ENCODE data around the gene NLRC5. TPM values are rescaled to one million over a fixed set of nuclear protein-coding genes. Genes with fewer than 3 reads are reported as not detected.
"Not testable (repeated sequence)": the region's sequence is repeated elsewhere in the genome, so short reads cannot be mapped to it uniquely, and the experiment has no call there.

The NLRC5 gene
- total RNA-seq, 2 donors from 2014 or later = 182 to 219 TPM

- no peak for ATAC-seq (replicated peaks)
- H3K4me3 Mint-ChIP-seq = peak overlapping the region; percentile 28
- H3K36me3 Mint-ChIP-seq (ENCODE audit: low read depth) = no peaks in the 10 kb centered on the region
- H3K4me1 Mint-ChIP-seq = peaks cover 33% of the 10 kb centered on the region
- H3K27me3 Mint-ChIP-seq = no peaks in the 10 kb centered on the region
- H3K27ac Mint-ChIP-seq = no peak overlapping the region
- no peaks in the 10 kb centered on the region for H3K9me3 Mint-ChIP-seq
Measured at GRCh38 chr16:56971768-56972043, 17.7 kb upstream of the NLRC5 start.

- ATAC-seq (replicated peaks) = no peak
- H3K4me3 Mint-ChIP-seq = no peak overlapping the region
- H3K27ac Mint-ChIP-seq = no peak overlapping the region
- no peaks in the 10 kb centered on the region for H3K36me3 Mint-ChIP-seq (ENCODE audit: low read depth)
- no peaks in the 10 kb centered on the region for H3K9me3 Mint-ChIP-seq
- H3K27me3 Mint-ChIP-seq = no peaks in the 10 kb centered on the region
- H3K4me1 Mint-ChIP-seq = peaks cover 34% of the 10 kb centered on the region
Measured at GRCh38 chr16:56972403-56973293, 16.7 kb upstream of the NLRC5 start.

DNA sequence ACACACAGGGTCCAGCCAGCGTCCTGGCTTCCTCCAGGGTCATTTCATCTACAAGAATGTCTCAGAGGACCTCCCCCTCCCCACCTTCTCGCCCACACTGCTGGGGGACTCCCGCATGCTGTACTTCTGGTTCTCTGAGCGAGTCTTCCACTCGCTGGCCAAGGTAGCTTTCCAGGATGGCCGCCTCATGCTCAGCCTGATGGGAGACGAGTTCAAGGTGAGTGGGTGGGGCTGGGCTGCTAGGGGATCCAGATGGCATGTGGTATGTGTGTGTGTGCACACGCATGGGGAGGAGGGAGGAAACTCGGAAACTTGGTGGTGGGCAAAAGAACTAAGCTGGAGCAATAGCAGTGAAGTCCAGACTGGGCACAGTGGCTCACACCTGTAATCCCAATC lies 16.1 kb upstream of the NLRC5 start:
- Mint-ChIP-seq H3K36me3 (ENCODE audit: low read depth) (no peaks in the 10 kb centered on the region), H3K4me3 (no peak overlapping the region), H3K4me1 (peaks cover 34% of the 10 kb centered on the region), H3K9me3 (no peaks in the 10 kb centered on the region), H3K27me3 (no peaks in the 10 kb centered on the region), H3K27ac (peak overlapping the region; percentile 61)
- no peak for ATAC-seq (replicated peaks)

DNA sequence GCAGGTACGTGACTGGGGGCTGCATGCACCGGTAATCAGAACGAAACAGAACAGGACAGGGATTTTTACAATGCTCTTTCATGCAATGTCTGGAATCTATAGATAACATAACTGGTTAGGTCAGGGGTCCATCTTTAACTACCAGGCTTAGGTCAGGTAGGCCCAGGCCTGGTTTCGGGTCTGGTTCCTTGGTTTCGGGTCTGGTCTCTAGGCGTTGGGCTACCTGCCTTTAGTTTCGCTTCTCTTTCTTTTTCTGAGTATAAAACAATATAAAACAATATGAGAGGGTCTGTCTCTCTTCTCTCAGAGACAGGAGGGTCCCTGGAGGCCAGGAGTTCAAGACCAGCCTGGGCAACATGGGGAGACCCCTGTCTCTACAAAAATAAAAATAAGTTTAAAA lies 15.5 kb upstream of the NLRC5 start:
- not testable (repeated sequence) for H3K9me3 Mint-ChIP-seq; H3K4me3 Mint-ChIP-seq; H3K36me3 Mint-ChIP-seq (ENCODE audit: low read depth); H3K27me3 Mint-ChIP-seq; ATAC-seq (replicated peaks)
- peaks cover 34% of the 10 kb centered on the region for H3K4me1 Mint-ChIP-seq
- H3K27ac Mint-ChIP-seq = peak overlapping the region; percentile 61

DNA sequence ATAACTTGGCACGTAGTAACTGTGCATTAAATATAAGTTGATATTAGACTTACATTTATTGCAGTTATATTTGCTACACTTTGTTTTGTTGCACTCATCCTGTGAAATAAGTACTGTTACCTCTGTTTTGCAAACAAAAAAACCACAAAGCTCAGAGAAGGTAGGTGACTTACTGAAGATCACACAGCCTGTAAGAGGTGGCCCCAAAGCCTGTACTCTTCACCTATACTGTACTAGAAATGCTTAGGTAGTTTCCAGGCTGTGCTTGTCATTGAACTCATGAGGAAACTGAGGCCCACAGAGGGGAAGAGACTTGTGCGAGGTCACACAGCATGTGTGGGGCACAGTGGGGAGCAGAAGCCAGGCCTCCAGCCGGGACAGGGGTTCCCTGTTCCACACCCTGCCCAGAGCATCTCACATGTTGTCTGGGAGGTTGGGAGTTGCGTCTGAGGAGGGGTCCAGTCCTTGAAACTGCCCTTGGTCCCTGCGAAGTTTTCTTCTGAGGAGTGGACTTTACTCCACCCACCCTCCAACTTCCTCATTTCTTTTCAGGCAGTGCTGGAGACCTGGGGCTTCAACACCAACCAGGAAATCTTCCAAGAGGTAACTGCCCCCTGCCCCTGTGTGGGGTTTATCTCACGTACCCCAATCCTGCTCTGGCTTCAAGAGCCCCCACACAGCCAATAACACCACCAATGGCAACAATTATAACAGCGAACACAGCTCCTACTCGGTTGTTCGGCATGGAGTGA lies 14.6 kb upstream of the NLRC5 start:
- ATAC-seq (replicated peaks) = peak; percentile 40
- Mint-ChIP-seq H3K27ac (peak overlapping the region; percentile 55), H3K36me3 (ENCODE audit: low read depth) (no peaks in the 10 kb centered on the region), H3K9me3 (no peaks in the 10 kb centered on the region), H3K27me3 (no peaks in the 10 kb centered on the region), H3K4me1 (peaks cover 34% of the 10 kb centered on the region), H3K4me3 (no peak overlapping the region)

DNA sequence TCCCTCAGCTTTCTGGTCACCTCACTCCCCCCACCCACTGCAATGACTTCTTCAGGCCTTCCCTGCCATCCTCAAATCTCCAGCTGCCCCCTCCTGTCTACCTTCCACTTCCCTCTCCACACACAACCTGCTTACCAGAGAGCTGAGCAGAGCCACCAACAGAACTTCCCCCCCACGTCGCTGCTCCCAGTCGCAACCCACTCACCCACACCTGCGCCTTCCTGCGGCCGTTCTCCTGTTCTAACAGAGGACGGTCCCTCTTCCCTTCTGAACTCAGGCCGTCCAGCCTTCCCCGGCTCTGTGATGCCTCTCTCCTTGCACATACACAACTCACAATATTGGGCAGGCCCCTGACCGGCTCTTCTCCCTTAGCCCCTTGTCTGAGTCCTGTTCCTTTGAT lies 13.6 kb upstream of the NLRC5 start:
- no peaks in the 10 kb centered on the region for H3K36me3 Mint-ChIP-seq (ENCODE audit: low read depth)
- peak overlapping the region; percentile 55 for H3K27ac Mint-ChIP-seq
- no peak for ATAC-seq (replicated peaks)
- no peaks in the 10 kb centered on the region for H3K27me3 Mint-ChIP-seq
- no peak overlapping the region for H3K4me3 Mint-ChIP-seq
- H3K9me3 Mint-ChIP-seq = no peaks in the 10 kb centered on the region
- H3K4me1 Mint-ChIP-seq = peaks cover 34% of the 10 kb centered on the region

DNA sequence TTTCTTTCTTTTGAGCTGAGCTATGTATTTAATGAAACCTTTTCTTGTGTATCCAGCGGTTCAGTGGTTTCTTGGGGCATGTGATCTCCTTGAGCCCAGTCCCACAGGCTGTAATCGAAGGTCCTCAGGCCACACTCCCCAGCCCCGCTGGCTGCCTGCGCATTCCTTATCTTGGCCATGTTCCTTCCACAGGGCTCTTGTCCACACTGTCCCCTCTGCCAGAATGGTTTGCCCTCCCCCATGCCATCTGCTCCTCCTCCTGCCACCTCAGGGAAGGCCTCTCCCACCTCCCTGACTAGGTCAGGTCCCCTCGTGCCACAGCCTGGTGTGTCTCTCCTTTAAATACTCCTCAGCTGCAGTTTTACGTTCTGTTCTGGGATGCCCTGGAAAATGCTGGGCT lies 12.1 kb upstream of the NLRC5 start:
- Mint-ChIP-seq H3K27me3 (no peaks in the 10 kb centered on the region), H3K36me3 (ENCODE audit: low read depth) (peaks cover 9% of the 10 kb centered on the region), H3K9me3 (no peaks in the 10 kb centered on the region), H3K4me3 (no peak overlapping the region), H3K4me1 (peaks cover 30% of the 10 kb centered on the region), H3K27ac (no peak overlapping the region)
- ATAC-seq (replicated peaks) = no peak

- peaks cover 16% of the 10 kb centered on the region for H3K36me3 Mint-ChIP-seq (ENCODE audit: low read depth)
- ATAC-seq (replicated peaks) = no peak
- H3K9me3 Mint-ChIP-seq = no peaks in the 10 kb centered on the region
- H3K4me1 Mint-ChIP-seq = peaks cover 37% of the 10 kb centered on the region
- no peak overlapping the region for H3K4me3 Mint-ChIP-seq
- no peaks in the 10 kb centered on the region for H3K27me3 Mint-ChIP-seq
- no peak overlapping the region for H3K27ac Mint-ChIP-seq
Measured at GRCh38 chr16:56977823-56978430, 11.4 kb upstream of the NLRC5 start.

- ATAC-seq (replicated peaks) = no peak
- H3K9me3 Mint-ChIP-seq = no peaks in the 10 kb centered on the region
- H3K27me3 Mint-ChIP-seq = no peaks in the 10 kb centered on the region
- no peak overlapping the region for H3K27ac Mint-ChIP-seq
- H3K4me3 Mint-ChIP-seq = no peak overlapping the region
- peaks cover 30% of the 10 kb centered on the region for H3K4me1 Mint-ChIP-seq
- H3K36me3 Mint-ChIP-seq (ENCODE audit: low read depth) = peaks cover 37% of the 10 kb centered on the region
Measured at GRCh38 chr16:56980201-56980535, 9.2 kb upstream of the NLRC5 start.

GRCh38 chr16:56980792-56981724 lies 8.3 kb upstream of the NLRC5 start:
- no peaks in the 10 kb centered on the region for H3K9me3 Mint-ChIP-seq
- peaks cover 46% of the 10 kb centered on the region for H3K36me3 Mint-ChIP-seq (ENCODE audit: low read depth)
- H3K4me1 Mint-ChIP-seq = peaks cover 29% of the 10 kb centered on the region
- peak overlapping the region; percentile 95 for H3K27ac Mint-ChIP-seq
- ATAC-seq (replicated peaks) = no peak
- H3K27me3 Mint-ChIP-seq = no peaks in the 10 kb centered on the region
- no peak overlapping the region for H3K4me3 Mint-ChIP-seq

DNA sequence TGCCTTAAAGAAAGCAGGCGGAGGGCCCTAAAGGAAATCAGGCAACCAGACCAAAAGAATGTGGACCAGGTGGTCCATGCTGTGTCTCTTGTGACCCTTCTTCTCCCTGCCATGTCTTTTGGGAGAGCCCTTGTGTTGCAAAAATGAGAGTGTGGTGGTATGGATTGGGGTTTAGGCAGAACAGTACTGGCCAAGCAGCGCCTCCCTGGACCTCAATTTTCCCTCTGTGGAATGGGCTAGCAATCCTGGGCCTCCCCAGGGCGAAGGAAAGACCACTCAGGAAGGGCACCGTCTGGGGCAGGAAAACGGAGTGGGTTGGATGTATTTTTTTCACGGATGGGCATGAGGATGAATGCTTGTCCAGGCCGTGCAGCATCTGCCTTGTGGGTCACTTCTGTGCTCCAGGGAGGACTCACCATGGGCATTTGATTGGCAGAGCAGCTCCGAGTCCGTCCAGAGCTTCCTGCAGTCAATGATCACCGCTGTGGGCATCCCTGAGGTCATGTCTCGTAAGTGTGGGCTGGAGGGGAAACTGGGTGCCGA lies 7.6 kb upstream of the NLRC5 start:
- H3K4me1 Mint-ChIP-seq = peaks cover 29% of the 10 kb centered on the region
- peak overlapping the region; percentile 95 for H3K27ac Mint-ChIP-seq
- no peak overlapping the region for H3K4me3 Mint-ChIP-seq
- H3K27me3 Mint-ChIP-seq = no peaks in the 10 kb centered on the region
- peaks cover 51% of the 10 kb centered on the region for H3K36me3 Mint-ChIP-seq (ENCODE audit: low read depth)
- no peaks in the 10 kb centered on the region for H3K9me3 Mint-ChIP-seq
- no peak for ATAC-seq (replicated peaks)

DNA sequence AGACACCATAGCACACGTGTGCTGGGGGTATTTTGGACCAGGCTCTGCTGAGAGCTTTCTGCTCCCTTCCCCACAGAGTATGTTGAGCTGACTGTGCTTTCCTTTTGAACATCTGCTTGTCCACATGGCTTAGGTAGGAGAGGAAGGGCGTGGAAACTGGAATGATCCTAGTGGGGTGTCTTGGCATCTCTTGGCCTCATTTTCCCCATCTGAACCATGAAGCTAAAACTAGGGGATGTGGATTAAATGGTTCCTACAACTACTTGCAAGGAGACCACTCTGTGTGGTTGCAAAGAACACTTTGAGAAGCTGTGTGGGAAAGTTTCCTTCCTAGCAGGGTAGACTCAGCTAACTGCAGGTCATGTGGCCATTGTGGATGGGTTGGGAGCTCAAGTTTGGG lies 6.7 kb upstream of the NLRC5 start:
- H3K36me3 Mint-ChIP-seq (ENCODE audit: low read depth) = peaks cover 60% of the 10 kb centered on the region
- peaks cover 36% of the 10 kb centered on the region for H3K4me1 Mint-ChIP-seq
- H3K27ac Mint-ChIP-seq = peak overlapping the region; percentile 95
- no peak overlapping the region for H3K4me3 Mint-ChIP-seq
- no peaks in the 10 kb centered on the region for H3K9me3 Mint-ChIP-seq
- ATAC-seq (replicated peaks) = no peak
- H3K27me3 Mint-ChIP-seq = no peaks in the 10 kb centered on the region

- Mint-ChIP-seq H3K9me3 (no peaks in the 10 kb centered on the region), H3K4me3 (no peak overlapping the region), H3K27ac (peak overlapping the region; percentile 95), H3K27me3 (no peaks in the 10 kb centered on the region), H3K36me3 (ENCODE audit: low read depth) (peaks cover 66% of the 10 kb centered on the region), H3K4me1 (peaks cover 42% of the 10 kb centered on the region)
- no peak for ATAC-seq (replicated peaks)
Measured at GRCh38 chr16:56983211-56983751, 6.1 kb upstream of the NLRC5 start.

DNA sequence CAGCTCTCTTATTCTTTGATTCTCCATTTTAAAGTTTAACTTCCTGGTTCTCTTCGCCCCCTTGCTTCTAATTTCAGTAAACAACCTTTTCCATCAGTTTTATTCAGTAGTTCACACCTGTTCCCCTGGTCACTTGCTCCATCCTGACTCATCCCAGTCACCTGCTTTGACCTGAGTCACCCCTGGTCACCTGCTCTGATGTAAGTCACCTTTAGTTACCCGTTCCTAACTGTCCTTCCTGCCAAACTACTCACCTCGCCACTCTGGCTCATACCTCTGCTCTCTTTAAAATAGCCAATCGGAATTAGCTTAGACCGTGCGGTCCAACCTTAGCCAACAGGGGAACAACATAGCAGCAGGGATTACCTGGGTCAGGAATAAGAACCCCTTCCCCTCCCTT lies 4.7 kb upstream of the NLRC5 start:
- ATAC-seq (replicated peaks) = no peak
- Mint-ChIP-seq H3K36me3 (ENCODE audit: low read depth) (peaks cover 79% of the 10 kb centered on the region), H3K9me3 (no peaks in the 10 kb centered on the region), H3K4me3 (peak overlapping the region; percentile 90), H3K4me1 (peaks cover 44% of the 10 kb centered on the region), H3K27me3 (no peaks in the 10 kb centered on the region), H3K27ac (peak overlapping the region; percentile 95)

Measured in activated T-helper 17 cell treated with anti-CD3 and anti-CD28 coated beads, Interleukin-2, amount 50 U/mL, for 72 hours (primary cell).